Astrocyte (in vitro differentiated cells and primary cell): ENCODE measurements around the gene SCUBE3. TPM values are rescaled to one million over a fixed set of nuclear protein-coding genes. Genes with fewer than 3 reads are reported as not detected.

ENCODE experiments used
- DNase-seq: peaks from one replicate; pipeline ENCODE4 v3.0.0-alpha.2; 2010; ENCODE audit warnings: low read depth
- FAIRE-seq: peaks from 2 replicates; lab custom pipeline; 2011; peaks lifted over from hg19 to GRCh38; lab: Jason Lieb, UNC
- H2AFZ ChIP-seq: 2 replicates; pipeline ENCODE4 v1.6.0; 2012; ENCODE audit warnings: low read depth, low read length, inconsistent platforms
- H3K27ac ChIP-seq: 2 replicates; pipeline ENCODE4 v1.5.1; 2011; ENCODE audit warnings: low read depth, low read length, inconsistent platforms
- H3K27me3 ChIP-seq: 2 replicates; pipeline ENCODE4 v1.6.0; 2011; ENCODE audit warnings: low read length, inconsistent platforms; ENCODE audit not compliant: insufficient read depth
- H3K36me3 ChIP-seq: 2 replicates; pipeline ENCODE4 v1.5.1; 2011; ENCODE audit warnings: low read length, inconsistent platforms; ENCODE audit not compliant: insufficient read depth
- H3K4me1 ChIP-seq: 2 replicates; pipeline ENCODE4 v1.5.1; 2011; ENCODE audit warnings: low read length, inconsistent platforms; ENCODE audit not compliant: insufficient read depth
- H3K4me2 ChIP-seq: 2 replicates; pipeline ENCODE4 v1.6.0; 2012; ENCODE audit warnings: low read length, inconsistent platforms
- H3K4me3 ChIP-seq: 2 replicates; pipeline ENCODE4 v1.5.1; 2011; ENCODE audit warnings: low read depth, mild to moderate bottlenecking, low read length, inconsistent platforms; ENCODE audit not compliant: insufficient read depth
- H3K79me2 ChIP-seq: 2 replicates; pipeline ENCODE4 v1.6.0; 2012; ENCODE audit warnings: mild to moderate bottlenecking, low read length, inconsistent platforms; ENCODE audit not compliant: insufficient read depth
- H3K9ac ChIP-seq: 2 replicates; pipeline ENCODE4 v1.6.0; 2012; ENCODE audit warnings: mild to moderate bottlenecking, low read length, inconsistent platforms
- H3K9me3 ChIP-seq: 2 replicates; pipeline ENCODE4 v1.5.1; 2012; ENCODE audit warnings: low read depth, mild to moderate bottlenecking, low read length, inconsistent platforms; ENCODE audit not compliant: insufficient read depth
- H4K20me1 ChIP-seq: 2 replicates; pipeline ENCODE4 v1.6.0; 2012; ENCODE audit warnings: low read length, inconsistent platforms; ENCODE audit not compliant: insufficient read depth
- H3K27ac Mint-ChIP-seq: one replicate; pipeline ENCODE4 v1.8.0; 2021; ENCODE audit warnings: mild to moderate bottlenecking, mixed read lengths; ENCODE audit not compliant: unreplicated experiment
- H3K27me3 Mint-ChIP-seq: one replicate; pipeline ENCODE4 v1.8.0; 2021; ENCODE audit warnings: low read depth, mixed read lengths; ENCODE audit not compliant: unreplicated experiment
- H3K36me3 Mint-ChIP-seq: one replicate; pipeline ENCODE4 v1.8.0; 2021; ENCODE audit warnings: low read depth, mixed read lengths; ENCODE audit not compliant: unreplicated experiment
- H3K4me1 Mint-ChIP-seq: one replicate; pipeline ENCODE4 v1.8.0; 2021; ENCODE audit warnings: low read depth, mixed read lengths; ENCODE audit not compliant: unreplicated experiment
- H3K4me3 Mint-ChIP-seq: one replicate; pipeline ENCODE4 v1.8.0; 2021; ENCODE audit warnings: mild to moderate bottlenecking, moderate library complexity, mixed read lengths; ENCODE audit not compliant: unreplicated experiment
- H3K9me3 Mint-ChIP-seq: one replicate; pipeline ENCODE4 v1.8.0; 2021; ENCODE audit warnings: mild to moderate bottlenecking, mixed read lengths; ENCODE audit not compliant: unreplicated experiment
- EZH2 ChIP-seq: IDR thresholded peaks from 2 replicates; pipeline ENCODE4 v1.6.1; 2012; ENCODE audit warnings: mild to moderate bottlenecking, low read length, inconsistent platforms; ENCODE audit not compliant: insufficient read depth
- total RNA-seq: library from RNA; stranded (reverse); gene quantifications from 2 replicates; pipeline ENCODE4 v1.2.1, GENCODE V29; 2021
- TF ChIP-seq, protein P1 (sequence below): IDR thresholded peaks from 2 replicates; pipeline ENCODE4 v1.5.1; 2011; ENCODE audit warnings: low read depth, mild to moderate bottlenecking, inconsistent platforms, low read length, moderate library complexity; ENCODE audit not compliant: insufficient read depth

SCUBE3 gene
- total RNA-seq, 1 donor from 2014 or later, result 10.1 TPM

GRCh38 chr6:35267897-35268296, 54.1 kb downstream of the SCUBE3 start:
- no peaks in the 10 kb centered on the region for H3K27me3 ChIP-seq
- no peak overlapping the region for H3K27ac Mint-ChIP-seq
- no peaks in the 10 kb centered on the region for H3K9me3 Mint-ChIP-seq
- no peak for DNase-seq
- peaks cover 8% of the 10 kb centered on the region for H3K79me2 ChIP-seq
- peaks cover 3% of the 10 kb centered on the region for H3K4me1 Mint-ChIP-seq
- no peak overlapping the region for H3K9ac ChIP-seq
- H3K36me3 ChIP-seq, result no peaks in the 10 kb centered on the region
- no peak for TF ChIP-seq EZH2
- TF ChIP-seq, protein P1, sequence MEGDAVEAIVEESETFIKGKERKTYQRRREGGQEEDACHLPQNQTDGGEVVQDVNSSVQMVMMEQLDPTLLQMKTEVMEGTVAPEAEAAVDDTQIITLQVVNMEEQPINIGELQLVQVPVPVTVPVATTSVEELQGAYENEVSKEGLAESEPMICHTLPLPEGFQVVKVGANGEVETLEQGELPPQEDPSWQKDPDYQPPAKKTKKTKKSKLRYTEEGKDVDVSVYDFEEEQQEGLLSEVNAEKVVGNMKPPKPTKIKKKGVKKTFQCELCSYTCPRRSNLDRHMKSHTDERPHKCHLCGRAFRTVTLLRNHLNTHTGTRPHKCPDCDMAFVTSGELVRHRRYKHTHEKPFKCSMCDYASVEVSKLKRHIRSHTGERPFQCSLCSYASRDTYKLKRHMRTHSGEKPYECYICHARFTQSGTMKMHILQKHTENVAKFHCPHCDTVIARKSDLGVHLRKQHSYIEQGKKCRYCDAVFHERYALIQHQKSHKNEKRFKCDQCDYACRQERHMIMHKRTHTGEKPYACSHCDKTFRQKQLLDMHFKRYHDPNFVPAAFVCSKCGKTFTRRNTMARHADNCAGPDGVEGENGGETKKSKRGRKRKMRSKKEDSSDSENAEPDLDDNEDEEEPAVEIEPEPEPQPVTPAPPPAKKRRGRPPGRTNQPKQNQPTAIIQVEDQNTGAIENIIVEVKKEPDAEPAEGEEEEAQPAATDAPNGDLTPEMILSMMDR, result no peak
- H3K4me3 Mint-ChIP-seq, result no peak overlapping the region
- H3K4me3 ChIP-seq, result no peak overlapping the region
- H3K4me2 ChIP-seq, result no peak overlapping the region
- H3K4me1 ChIP-seq, result peaks cover 1% of the 10 kb centered on the region
- H3K27ac ChIP-seq, result no peak overlapping the region
- FAIRE-seq, result no peak
- no peaks in the 10 kb centered on the region for H3K36me3 Mint-ChIP-seq
- peaks cover 8% of the 10 kb centered on the region for H4K20me1 ChIP-seq
- no peaks in the 10 kb centered on the region for H3K9me3 ChIP-seq
- peaks cover 2% of the 10 kb centered on the region for H3K27me3 Mint-ChIP-seq
- no peak overlapping the region for H2AFZ ChIP-seq

DNA sequence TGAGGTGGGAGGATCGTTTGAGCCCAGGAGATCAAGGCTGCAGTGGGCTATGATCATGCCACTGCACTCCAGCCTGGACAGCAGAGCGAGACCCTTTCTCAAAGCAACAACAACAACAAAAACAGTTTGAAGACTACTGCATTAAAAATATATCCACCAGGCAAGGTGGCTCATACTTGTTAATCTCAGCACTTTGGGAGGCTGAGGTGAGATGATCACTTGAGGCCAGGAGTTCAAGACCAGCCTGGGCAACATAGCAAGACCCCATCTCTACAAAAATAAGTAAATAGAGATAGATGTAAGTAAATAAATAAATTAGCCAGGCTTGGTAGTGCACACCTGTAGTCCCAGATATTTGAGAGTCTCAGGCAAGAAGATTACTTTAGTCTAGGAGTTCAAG, 58.2 kb downstream of the SCUBE3 start:
- H3K27ac Mint-ChIP-seq, result no peak overlapping the region
- H3K27me3 Mint-ChIP-seq, result peaks cover 2% of the 10 kb centered on the region
- no peak overlapping the region for H2AFZ ChIP-seq

More for the DNA sequence above, 58.2 kb downstream of the SCUBE3 start:
- no peak overlapping the region for H3K27ac ChIP-seq
- peaks cover 10% of the 10 kb centered on the region for H3K4me1 ChIP-seq
- no peaks in the 10 kb centered on the region for H3K4me1 Mint-ChIP-seq
- no peaks in the 10 kb centered on the region for H3K36me3 ChIP-seq
- H4K20me1 ChIP-seq, result peaks cover 14% of the 10 kb centered on the region
- H3K9ac ChIP-seq, result no peak overlapping the region
- no peak overlapping the region for H3K4me3 ChIP-seq
- H3K27me3 ChIP-seq, result no peaks in the 10 kb centered on the region
- no peaks in the 10 kb centered on the region for H3K36me3 Mint-ChIP-seq
- TF ChIP-seq EZH2, result no peak
- TF ChIP-seq, protein P1, result no peak
- DNase-seq, result no peak
- H3K79me2 ChIP-seq, result no peaks in the 10 kb centered on the region
- no peak for FAIRE-seq
- no peaks in the 10 kb centered on the region for H3K9me3 ChIP-seq
- H3K4me2 ChIP-seq, result no peak overlapping the region
- H3K4me3 Mint-ChIP-seq, result no peak overlapping the region
- H3K9me3 Mint-ChIP-seq, result no peaks in the 10 kb centered on the region
